Effector memory CD8-positive, alpha-beta T cell (primary cell): ENCODE data around the gene CDK5RAP3.
A peak's percentile ranks its signal among the peaks of the same experiment; 100 is the strongest.
"Not testable (repeated sequence)": the region's sequence is repeated elsewhere in the genome, so short reads cannot be mapped to it uniquely, and the experiment has no call there.

Source experiments
- ATAC-seq: fragments of 150-1000 bp; cut with Tn5 transposase; replicated peaks from 2 replicates; pipeline ENCODE4 v1.10.0; 2021; ENCODE audit warnings: mild to moderate bottlenecking, moderate library complexity
- DNase-seq, 3 experiments: peaks; one replicate each; pipeline ENCODE4 v3.0.0; 2021
- H3K27ac Mint-ChIP-seq, 2 donors: one replicate each; pipeline ENCODE4 v1.8.0; 2022; ENCODE audit warnings: mild to moderate bottlenecking in 2 of 2, mixed read lengths in 2 of 2, moderate library complexity in 2 of 2
- H3K27me3 Mint-ChIP-seq, 2 donors: one replicate each; pipeline ENCODE4 v1.8.0; 2022; ENCODE audit warnings: mixed read lengths in 2 of 2
- H3K36me3 Mint-ChIP-seq: one replicate; pipeline ENCODE4 v1.8.0; 2022; ENCODE audit warnings: mild to moderate bottlenecking, moderate library complexity, mixed read lengths; ENCODE audit not compliant: insufficient read depth
- H3K4me1 Mint-ChIP-seq, 2 donors: one replicate each; pipeline ENCODE4 v1.8.0; 2022; ENCODE audit warnings: low read depth in 2 of 2, mixed read lengths in 2 of 2
- H3K4me3 Mint-ChIP-seq, 2 donors: one replicate each; pipeline ENCODE4 v1.8.0; 2022; ENCODE audit warnings: mild to moderate bottlenecking in 2 of 2, mixed read lengths in 2 of 2, moderate library complexity in 2 of 2
- H3K9me3 Mint-ChIP-seq, 2 donors: one replicate each; pipeline ENCODE4 v1.8.0; 2022; ENCODE audit warnings: mixed read lengths in 2 of 2

The CDK5RAP3 gene

DNA sequence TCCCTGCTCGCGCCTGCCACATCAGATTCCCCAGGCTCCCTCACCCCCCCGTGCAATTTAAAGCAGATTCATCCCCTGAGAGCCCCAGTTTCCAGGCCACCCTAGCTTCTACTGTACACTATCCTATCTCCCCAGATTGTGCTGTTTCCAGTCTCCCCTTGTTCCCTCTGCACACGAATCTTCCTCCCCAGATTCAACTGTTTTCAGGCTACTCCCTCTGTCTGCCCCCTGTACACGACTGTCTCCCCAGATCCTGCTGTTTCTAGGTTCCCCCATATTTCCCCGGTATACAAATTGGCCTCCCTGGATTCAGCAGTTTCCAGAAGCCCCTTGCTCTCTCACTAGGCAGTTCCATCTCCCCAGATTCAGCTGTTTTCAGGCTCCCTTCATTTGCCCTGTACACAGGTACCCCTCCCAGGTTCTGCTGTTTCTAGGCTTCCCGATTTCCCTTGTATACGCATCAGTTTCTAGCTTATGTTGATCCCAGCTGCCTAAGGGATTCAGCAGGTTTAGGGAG lies 43.7 kb downstream of the CDK5RAP3 start:
- Mint-ChIP-seq H3K4me3 (no peak overlapping the region), H3K27me3 (peaks cover 52 to 56% of the 10 kb centered on the region in 2 donors), H3K4me1 (peaks cover 14 to 16% of the 10 kb centered on the region in 2 donors), H3K27ac (no peak overlapping the region), H3K9me3 (no peaks in the 10 kb centered on the region), H3K36me3 (no peaks in the 10 kb centered on the region)
- DNase-seq (no peak), ATAC-seq (no peak)

DNA sequence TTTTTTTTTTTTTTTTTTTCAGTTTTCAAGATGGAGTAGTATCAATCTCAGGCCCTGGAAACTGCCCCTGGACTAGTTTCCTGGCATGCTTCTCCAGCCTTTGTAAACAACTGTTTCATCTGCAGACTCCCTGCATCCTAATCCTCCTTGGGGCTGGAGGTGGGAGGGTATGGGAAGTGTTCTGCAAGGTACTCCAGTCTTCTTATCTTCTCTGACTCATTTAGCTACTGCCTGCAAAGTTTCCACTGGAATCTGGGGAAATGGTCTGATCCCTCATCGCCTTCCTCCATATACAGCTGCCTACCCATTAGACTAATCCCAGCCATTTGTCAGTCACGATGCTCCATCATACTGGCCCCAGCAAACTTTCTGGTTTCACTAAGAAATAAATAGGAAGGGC lies 45.2 kb downstream of the CDK5RAP3 start:
- no peak for ATAC-seq
- peaks cover 3% of the 10 kb centered on the region for H3K36me3 Mint-ChIP-seq
- peaks cover 14 to 16% of the 10 kb centered on the region in 2 donors for H3K4me1 Mint-ChIP-seq
- no peak overlapping the region for H3K4me3 Mint-ChIP-seq
- H3K27ac Mint-ChIP-seq: no peak overlapping the region
- no peaks in the 10 kb centered on the region for H3K9me3 Mint-ChIP-seq
- H3K27me3 Mint-ChIP-seq: peaks cover 42% of the 10 kb centered on the region in 2 donors
- DNase-seq: no peak

DNA sequence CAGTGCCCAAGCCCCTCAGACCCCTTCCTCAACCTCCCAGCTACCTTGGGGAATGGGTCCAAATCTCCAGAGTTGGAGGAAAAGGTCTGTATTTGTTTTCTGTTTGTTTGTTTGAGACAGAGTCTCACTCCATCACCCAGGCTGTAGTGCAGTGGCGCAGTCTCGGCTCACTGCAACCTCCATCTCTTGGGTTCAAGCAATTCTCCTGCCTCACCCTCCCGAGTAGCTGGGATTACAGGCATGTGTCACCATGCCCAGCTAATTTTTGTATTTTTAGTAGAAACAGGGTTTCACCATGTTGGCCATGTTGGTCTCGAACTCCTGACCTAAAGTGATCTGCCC lies 46.9 kb downstream of the CDK5RAP3 start:
- ATAC-seq: peak; percentile 12
- not testable (repeated sequence) for H3K36me3 Mint-ChIP-seq, H3K4me1 Mint-ChIP-seq, DNase-seq, H3K9me3 Mint-ChIP-seq
- peak overlapping the region in 1 of 2 donors; percentile 53 for H3K4me3 Mint-ChIP-seq
- peaks cover 34 to 40% of the 10 kb centered on the region in 2 donors for H3K27me3 Mint-ChIP-seq
- H3K27ac Mint-ChIP-seq: peak overlapping the region in 1 of 2 donors; percentile 80

DNA sequence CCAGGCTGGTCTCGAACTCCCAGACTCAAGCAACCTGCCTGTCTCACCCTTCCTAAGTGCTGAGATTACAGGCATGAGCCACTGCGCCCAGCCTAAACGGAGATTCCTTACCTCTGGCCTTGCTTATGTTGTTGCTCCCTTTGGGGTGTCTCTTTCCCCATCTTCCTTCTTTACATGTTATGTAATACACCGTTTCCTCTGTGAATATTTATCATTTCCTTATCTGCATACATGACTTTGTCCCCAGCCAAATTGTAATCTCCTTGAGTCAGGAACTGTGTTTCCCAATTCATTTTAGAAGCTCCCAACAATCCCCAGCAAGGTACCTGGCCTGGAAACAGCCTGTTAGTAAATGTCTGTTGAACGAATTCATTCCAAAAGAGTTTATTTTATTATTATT lies 51.0 kb downstream of the CDK5RAP3 start:
- Mint-ChIP-seq H3K27ac (no peak overlapping the region), H3K9me3 (no peaks in the 10 kb centered on the region), H3K36me3 (peaks cover 13% of the 10 kb centered on the region), H3K4me3 (no peak overlapping the region), H3K27me3 (peaks cover 13 to 24% of the 10 kb centered on the region in 2 donors), H3K4me1 (peaks cover 21 to 30% of the 10 kb centered on the region in 2 donors)
- DNase-seq: no peak
- ATAC-seq: no peak

DNA sequence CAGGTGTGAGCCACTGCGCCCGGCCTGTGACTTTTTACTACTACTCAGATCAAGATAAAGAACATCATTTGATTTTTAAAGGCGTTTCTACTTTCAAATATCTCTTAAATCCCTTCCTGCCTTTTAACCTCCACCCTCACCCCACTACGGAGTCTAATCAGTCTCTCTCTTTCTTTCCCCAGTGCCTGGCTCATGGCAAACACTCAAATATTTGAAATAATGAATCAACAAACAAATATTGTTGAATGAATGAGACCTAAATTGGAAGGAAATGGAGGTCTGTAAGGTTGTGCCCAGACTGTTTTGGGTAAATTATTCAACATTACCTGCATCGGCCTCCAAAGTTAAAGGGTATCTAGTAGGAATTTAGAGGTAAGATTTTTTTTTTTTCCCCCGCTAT lies 52.0 kb downstream of the CDK5RAP3 start:
- H3K9me3 Mint-ChIP-seq: no peaks in the 10 kb centered on the region
- ATAC-seq: no peak
- no peak for DNase-seq
- peaks cover 13% of the 10 kb centered on the region for H3K36me3 Mint-ChIP-seq
- H3K4me1 Mint-ChIP-seq: peaks cover 21 to 25% of the 10 kb centered on the region in 2 donors
- H3K27ac Mint-ChIP-seq: no peak overlapping the region
- H3K4me3 Mint-ChIP-seq: peak overlapping the region; percentile 95
- peaks cover 13 to 34% of the 10 kb centered on the region in 2 donors for H3K27me3 Mint-ChIP-seq

DNA sequence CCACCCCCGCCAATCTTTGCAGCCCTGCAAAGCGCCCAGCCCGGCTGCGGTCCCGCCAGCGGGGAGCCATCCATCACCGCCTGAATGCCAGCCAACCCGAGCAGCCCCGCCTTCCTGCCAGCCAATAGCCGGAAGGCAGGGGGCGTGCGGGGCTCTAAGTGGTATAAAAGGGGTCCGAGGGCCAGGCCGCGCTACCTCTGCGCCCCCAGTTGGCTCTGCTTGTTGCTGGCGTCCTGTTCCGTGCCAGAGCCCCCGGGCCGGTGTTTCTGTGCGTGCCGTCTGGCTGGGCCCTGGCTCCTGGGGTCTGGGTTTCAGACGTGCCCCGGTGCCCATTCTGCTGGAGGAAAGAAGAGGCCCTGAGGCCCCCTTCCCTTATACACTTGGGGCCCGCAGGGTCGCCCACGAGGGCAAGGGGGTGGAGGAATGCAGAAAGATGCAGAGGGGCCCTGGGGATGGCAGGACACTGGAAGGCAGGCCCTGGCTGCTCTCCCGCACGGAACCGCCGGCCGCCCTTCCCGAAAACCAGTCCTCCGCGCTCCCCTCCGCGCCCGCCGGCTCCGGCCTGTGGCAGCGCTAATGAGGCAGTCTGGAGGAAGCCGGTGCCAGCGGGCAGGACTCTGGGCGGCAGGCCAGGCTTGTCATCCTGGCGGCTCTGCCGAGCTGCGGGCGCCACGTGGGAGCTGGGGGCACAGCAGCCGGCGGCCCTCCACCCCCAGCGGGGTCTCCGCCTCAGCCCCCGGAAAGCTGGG lies 52.7 kb downstream of the CDK5RAP3 start:
- Mint-ChIP-seq H3K4me3 (peak overlapping the region; percentile 95), H3K4me1 (peaks cover 21 to 23% of the 10 kb centered on the region in 2 donors), H3K36me3 (peaks cover 13% of the 10 kb centered on the region), H3K27ac (peak overlapping the region; percentile 96 to 98), H3K27me3 (peaks cover 13 to 41% of the 10 kb centered on the region in 2 donors), H3K9me3 (no peaks in the 10 kb centered on the region)
- DNase-seq (peak in 2 of 3 experiments; percentile 24 to 25), ATAC-seq (peak; percentile 7)

DNA sequence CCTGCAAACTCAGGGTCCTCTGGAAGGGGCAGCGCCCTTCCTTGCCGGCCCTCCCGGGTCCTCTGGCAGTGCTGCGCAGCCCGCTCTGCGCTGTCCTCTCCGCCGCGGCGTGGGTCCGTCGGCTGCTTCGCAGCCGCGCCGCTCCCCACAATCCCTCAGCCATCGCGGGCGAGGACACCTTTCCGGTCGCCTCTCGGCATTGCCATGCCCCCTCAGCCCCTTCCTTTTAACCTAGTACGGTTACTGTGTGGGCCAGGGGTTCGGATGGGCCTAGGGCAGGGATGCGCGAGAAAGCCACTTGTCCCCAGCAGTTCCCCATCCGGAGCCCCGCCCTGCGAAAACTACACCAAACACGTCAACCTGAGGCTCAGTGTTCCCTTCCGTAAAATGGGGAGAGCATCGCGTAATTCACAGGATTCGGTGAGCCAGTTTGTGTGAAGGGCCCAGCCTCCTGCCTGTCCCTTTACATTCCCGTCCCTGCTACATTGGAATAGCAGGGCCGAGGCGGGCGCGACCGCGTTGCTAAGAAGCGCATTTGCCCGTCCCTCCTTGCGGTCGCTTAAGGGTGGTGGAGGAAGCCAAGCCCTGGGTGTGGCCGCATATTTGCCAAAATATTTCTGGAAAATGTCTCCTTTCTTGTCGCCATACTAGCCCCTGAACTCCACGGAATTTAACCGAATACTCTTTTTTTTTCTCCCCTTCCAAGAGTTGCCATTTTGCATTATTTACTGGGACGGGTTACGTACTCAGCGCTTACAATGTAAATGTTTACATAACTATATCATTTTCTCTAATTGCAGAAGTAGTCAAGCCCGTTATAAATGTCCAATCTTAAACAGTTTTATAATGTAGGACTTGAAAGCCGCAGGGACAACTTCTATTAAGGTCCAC lies 53.5 kb downstream of the CDK5RAP3 start:
- Mint-ChIP-seq H3K27me3 (peaks cover 13 to 47% of the 10 kb centered on the region in 2 donors), H3K4me3 (peak overlapping the region; percentile 95), H3K36me3 (peaks cover 13% of the 10 kb centered on the region), H3K4me1 (peaks cover 21 to 23% of the 10 kb centered on the region in 2 donors), H3K27ac (peak overlapping the region; percentile 96 to 98), H3K9me3 (no peaks in the 10 kb centered on the region)
- DNase-seq (peak in 1 of 3 experiments; percentile 24), ATAC-seq (peak; percentile 17)

DNA sequence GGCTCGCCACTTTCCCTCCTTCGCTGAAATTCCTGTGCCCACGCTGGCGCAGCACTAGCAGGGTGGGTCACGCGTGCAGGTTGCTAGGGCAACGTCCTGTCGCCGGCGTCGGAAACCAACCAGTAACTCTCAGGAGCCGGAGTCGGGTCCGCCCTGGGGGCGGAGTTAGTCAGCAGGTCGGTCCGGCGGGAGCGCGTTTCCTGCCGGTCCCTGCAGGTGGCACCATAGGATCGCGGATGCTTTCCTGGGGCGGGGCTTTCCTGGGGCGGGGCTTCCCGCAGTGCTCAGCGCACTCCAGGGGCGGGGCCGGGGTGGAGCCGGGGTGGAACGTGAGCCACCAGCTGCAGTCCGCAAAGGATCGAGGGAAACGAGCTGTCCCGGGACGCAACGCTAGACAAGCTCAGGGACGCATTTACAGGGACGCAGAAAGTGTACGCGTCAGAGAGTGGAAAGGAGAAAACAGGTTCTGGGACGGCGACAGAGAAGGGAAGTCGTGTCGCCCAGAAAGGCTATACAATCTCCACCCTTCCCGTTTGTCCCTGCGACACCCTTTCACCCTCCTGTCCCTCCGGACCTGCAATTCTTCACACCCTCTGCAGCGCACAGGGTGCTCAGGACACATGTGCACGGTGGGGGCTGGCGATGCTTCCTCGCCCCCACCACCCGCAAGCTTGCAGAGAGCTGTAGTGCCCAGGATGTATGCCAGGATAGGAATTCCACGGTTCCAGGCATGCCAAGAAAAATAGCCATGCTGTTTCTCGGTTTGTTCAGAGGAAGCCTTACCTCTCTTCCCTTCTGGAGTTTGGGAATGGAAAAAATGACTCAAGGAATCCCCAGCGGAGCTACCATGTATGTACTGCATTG lies 54.4 kb downstream of the CDK5RAP3 start:
- peaks cover 15 to 52% of the 10 kb centered on the region in 2 donors for H3K27me3 Mint-ChIP-seq
- ATAC-seq (peak; percentile 90), DNase-seq (peak; percentile 95 to 97 (median 95))
- H3K9me3 Mint-ChIP-seq: no peaks in the 10 kb centered on the region
- peaks cover 10% of the 10 kb centered on the region for H3K36me3 Mint-ChIP-seq
- H3K4me3 Mint-ChIP-seq: peak overlapping the region; percentile 95
- peak overlapping the region; percentile 96 to 98 for H3K27ac Mint-ChIP-seq
- peaks cover 21 to 23% of the 10 kb centered on the region in 2 donors for H3K4me1 Mint-ChIP-seq

DNA sequence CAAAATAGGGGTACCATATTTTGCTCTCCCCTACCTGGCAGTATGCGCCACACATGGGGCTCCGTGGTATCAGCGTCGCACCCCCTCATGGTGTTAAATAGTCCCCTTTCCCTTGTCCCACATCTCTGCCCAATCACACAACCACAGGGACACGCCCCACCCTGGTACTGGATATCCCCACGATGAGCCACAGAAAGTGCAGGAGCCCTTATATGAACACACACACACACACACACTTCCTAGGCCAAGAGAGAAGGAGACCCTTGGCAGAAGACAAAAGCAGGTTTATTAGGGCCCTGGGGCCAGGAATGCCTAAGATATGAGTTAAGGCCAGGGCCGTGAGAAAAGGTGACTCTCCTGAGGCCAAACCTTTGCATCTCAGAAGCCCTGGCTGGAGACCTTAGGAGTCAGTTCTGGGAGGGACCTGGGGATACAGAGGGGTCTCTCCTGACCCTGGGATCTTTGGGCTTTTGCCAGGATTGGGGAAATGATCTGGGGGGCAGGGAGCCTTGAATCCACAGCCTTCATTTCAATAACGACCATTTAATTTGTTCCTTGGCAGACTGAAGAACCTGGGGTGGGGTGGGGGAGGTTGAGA lies 55.1 kb downstream of the CDK5RAP3 start:
- Mint-ChIP-seq H3K27me3 (peaks cover 20 to 59% of the 10 kb centered on the region in 2 donors), H3K36me3 (peaks cover 10% of the 10 kb centered on the region), H3K4me3 (peak overlapping the region; percentile 95), H3K4me1 (peaks cover 21 to 23% of the 10 kb centered on the region in 2 donors), H3K27ac (no peak overlapping the region), H3K9me3 (no peaks in the 10 kb centered on the region)
- ATAC-seq: no peak
- no peak for DNase-seq

DNA sequence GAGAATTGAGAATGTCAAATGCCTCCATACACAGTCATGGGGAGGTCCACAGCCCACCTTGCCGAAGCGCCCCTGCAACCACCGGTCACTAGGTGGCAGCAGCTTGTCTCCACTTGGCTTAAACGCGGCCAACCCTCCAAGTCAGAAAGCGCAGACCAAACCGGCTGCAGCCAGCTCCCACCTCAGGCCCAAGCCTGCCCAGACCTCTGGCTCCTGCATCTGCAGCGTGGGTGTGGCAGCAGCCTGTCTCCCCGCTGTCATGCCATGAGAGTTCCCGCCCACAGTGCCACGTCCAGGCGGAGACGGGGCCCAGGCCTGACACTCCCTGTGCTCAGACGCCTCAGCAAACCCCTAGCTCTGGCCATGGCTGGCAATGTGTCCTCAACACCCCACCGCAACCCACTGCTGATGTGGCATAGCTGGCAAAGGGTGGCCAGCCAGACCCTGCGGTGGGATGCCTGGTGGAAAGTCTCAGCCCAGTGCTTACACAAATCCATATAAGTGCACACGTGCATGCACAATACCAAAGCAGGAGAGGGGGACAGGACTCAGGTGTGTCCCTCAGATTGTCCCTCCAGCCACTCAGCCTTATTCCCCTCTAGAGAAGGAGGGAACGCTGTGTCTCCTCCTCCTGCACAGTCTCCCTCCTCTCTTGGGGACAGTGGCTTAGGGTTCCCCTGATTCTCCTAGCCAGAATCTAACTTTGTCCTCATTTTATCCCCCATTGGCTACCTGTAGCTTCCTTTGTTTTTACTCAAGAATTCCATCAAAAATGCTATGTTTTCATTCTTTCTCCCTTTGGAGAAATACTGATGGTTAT lies 55.8 kb downstream of the CDK5RAP3 start:
- Mint-ChIP-seq H3K4me3 (peak overlapping the region; percentile 19 to 33), H3K27me3 (peaks cover 23 to 62% of the 10 kb centered on the region in 2 donors), H3K9me3 (no peaks in the 10 kb centered on the region), H3K27ac (no peak overlapping the region), H3K36me3 (peaks cover 10% of the 10 kb centered on the region), H3K4me1 (peaks cover 21 to 23% of the 10 kb centered on the region in 2 donors)
- DNase-seq (peak; percentile 70 to 74 (median 71)), ATAC-seq (peak; percentile 18)

DNA sequence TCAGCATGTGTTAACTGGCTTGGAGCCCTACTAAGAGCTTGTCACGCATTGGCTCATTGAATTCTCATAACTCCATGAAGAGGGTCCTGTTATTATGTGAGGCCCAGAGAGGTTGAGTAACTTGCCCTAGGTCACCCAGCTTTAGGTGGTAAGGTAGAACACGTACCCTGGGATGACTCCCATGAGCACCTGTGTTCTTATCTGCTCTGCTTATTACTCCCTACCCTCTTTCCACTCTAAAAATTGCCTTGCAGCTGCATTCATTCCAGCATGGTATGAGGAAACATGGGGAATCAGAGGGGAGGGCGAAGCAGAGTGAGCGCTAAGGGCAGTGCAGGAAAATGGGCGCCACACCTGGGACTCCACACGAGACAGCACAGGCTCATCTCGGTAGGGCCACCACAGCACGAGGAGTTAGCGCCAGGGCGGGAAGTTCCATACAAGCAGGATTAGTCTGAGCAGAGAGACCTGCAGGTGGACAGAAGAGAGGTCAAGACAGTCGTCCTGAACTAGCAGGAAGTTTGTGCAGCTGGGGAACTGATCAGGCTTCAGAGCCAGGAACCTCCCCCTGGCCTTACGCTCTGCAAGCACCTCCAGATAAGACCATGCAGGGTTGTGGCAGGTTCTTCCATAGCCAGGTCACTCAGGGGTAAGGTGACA lies 56.5 kb downstream of the CDK5RAP3 start:
- ATAC-seq (no peak), DNase-seq (no peak)
- Mint-ChIP-seq H3K27me3 (peaks cover 30 to 62% of the 10 kb centered on the region in 2 donors), H3K4me3 (no peak overlapping the region), H3K27ac (no peak overlapping the region), H3K36me3 (peaks cover 10% of the 10 kb centered on the region), H3K4me1 (peaks cover 21 to 23% of the 10 kb centered on the region in 2 donors), H3K9me3 (no peaks in the 10 kb centered on the region)
